K562 (cell line): ENCODE results near the gene RADX. TPM values are rescaled to one million over a fixed set of nuclear protein-coding genes. Genes with fewer than 3 reads are reported as not detected.

Experiments used
- ATAC-seq: fragments of 200-7000 bp; cut with Tn5 transposase; 3 replicates; pipeline ENCODE4 v1.9.1; 2020; ENCODE audit warnings: moderate library complexity
- BruUV-seq: library from RNA; stranded (reverse); fragments of 400-500 nt; replicated peaks from 2 replicates; lab custom pipeline; 2021; lab: Mats Ljungman, UMichigan
- CTCF ChIA-PET: fragments of 300-600 bp; formaldehyde crosslinking; extraction: SDS; loops from one replicate; lab custom pipeline; 2021; ENCODE audit warnings: low intra/inter-chr PET ratio; lab: Yijun Ruan, JAX
- POLR2A ChIA-PET: fragments of 300-600, 350-650 bp; sonication (Branson Sonifier 250); formaldehyde crosslinking; extraction: SDS; loops from one replicate; lab custom pipeline; 2021; ENCODE audit warnings: antibody characterized with exemption, inconsistent platforms; lab: Yijun Ruan, JAX
- DNase-seq, 4 experiments: peaks; one replicate each; pipeline versions ENCODE4 v3.0.0 to v3.0.0-alpha.2; 2011 to 2018; ENCODE audit warnings: low spot score in 3 of 4, mixed read lengths in 3 of 4; ENCODE audit errors: extremely low read depth in 1 of 4
- FAIRE-seq: peaks from 2 replicates; lab custom pipeline; 2011; peaks lifted over from hg19 to GRCh38; lab: Jason Lieb, UNC
- H2AFZ ChIP-seq: 2 replicates; pipeline ENCODE4 v1.6.0; 2011; ENCODE audit warnings: low read depth, low read length, control low read depth, inconsistent platforms
- H3K27ac ChIP-seq: fragments of 200-600 bp; 3 replicates; pipeline ENCODE4 v1.8.0; 2011; ENCODE audit warnings: low read depth, mild to moderate bottlenecking, control low read depth, inconsistent platforms, low read length, moderate library complexity, mixed read lengths; ENCODE audit errors: extremely low read depth
- H3K27me3 ChIP-seq, 2 experiments: fragments of 300-600 bp in 1 of 2; 2 replicates in 1 of 2; 3 replicates in 1 of 2; pipeline versions ENCODE4 v1.6.0 to v1.8.0; 2011; ENCODE audit warnings: inconsistent platforms in 2 of 2, low read length in 2 of 2, mild to moderate bottlenecking in 1 of 2, mixed read lengths in 1 of 2, moderate library complexity in 1 of 2; ENCODE audit not compliant: control insufficient read depth in 2 of 2, insufficient read depth in 2 of 2
- H3K36me3 ChIP-seq: fragments of 300-600 bp; 3 replicates; pipeline ENCODE4 v1.8.0; 2011; ENCODE audit warnings: mild to moderate bottlenecking, low read length, inconsistent platforms; ENCODE audit not compliant: control insufficient read depth, insufficient read depth
- H3K4me1 ChIP-seq, 2 experiments: fragments of 200-600 bp in 1 of 2; replicated peaks in 1 of 2; 2 replicates in 1 of 2; 3 replicates in 1 of 2; pipeline versions ENCODE4 v1.5.1 to v1.8.0; 2011; ENCODE audit warnings: inconsistent platforms in 2 of 2, low read length in 2 of 2, mild to moderate bottlenecking in 1 of 2, mixed read lengths in 1 of 2, moderate library complexity in 1 of 2; ENCODE audit not compliant: control insufficient read depth in 2 of 2, insufficient read depth in 2 of 2
- H3K4me2 ChIP-seq: 2 replicates; pipeline ENCODE4 v1.6.1; 2011; ENCODE audit warnings: low read length, control low read depth, inconsistent platforms, mixed read lengths; ENCODE audit not compliant: insufficient read depth
- H3K4me3 ChIP-seq: fragments of 200-600 bp; sonication (generic), shearing (Covaris generic); 2 replicates; pipeline ENCODE4 v1.5.1; 2016; ENCODE audit warnings: control low read depth, inconsistent platforms
- H3K79me2 ChIP-seq: fragments of 200-600 bp; 3 replicates; pipeline ENCODE4 v1.8.0; 2011; ENCODE audit warnings: low read length, inconsistent platforms; ENCODE audit not compliant: control insufficient read depth, insufficient read depth
- H3K9ac ChIP-seq, 2 experiments: 2 replicates each; pipeline versions ENCODE4 v1.6.0 to v1.6.1; 2011; ENCODE audit warnings: low read depth in 2 of 2, low read length in 2 of 2, control low read depth in 1 of 2, inconsistent platforms in 1 of 2, mild to moderate bottlenecking in 1 of 2, mixed read lengths in 1 of 2; ENCODE audit not compliant: insufficient read depth in 1 of 2
- H3K9me1 ChIP-seq: one replicate; pipeline ENCODE4 v1.6.0; 2011; ENCODE audit warnings: inconsistent platforms, mild to moderate bottlenecking, low read length, moderate library complexity; ENCODE audit not compliant: control insufficient read depth, insufficient read depth
- H3K9me3 ChIP-seq: replicated peaks from 2 replicates; pipeline ENCODE4 v1.5.1; 2011; ENCODE audit warnings: low read depth, low read length, inconsistent platforms; ENCODE audit not compliant: control insufficient read depth, insufficient read depth
- H4K20me1 ChIP-seq: replicated peaks from 2 replicates; pipeline ENCODE4 v1.6.1; 2011; ENCODE audit warnings: low read length, inconsistent platforms, mixed read lengths; ENCODE audit not compliant: control insufficient read depth, insufficient read depth
- ARID2 ChIP-seq: fragments of 450-650 bp; IDR thresholded peaks from 2 replicates; pipeline ENCODE4 v1.6.1; 2017; ENCODE audit warnings: antibody characterized with exemption, mild to moderate bottlenecking
- CBX2 ChIP-seq: fragments of 200-600 bp; sonication (generic); IDR thresholded peaks from one replicate; pipeline ENCODE4 v1.6.1; 2012; ENCODE audit warnings: mild to moderate bottlenecking, low read length, inconsistent platforms; ENCODE audit not compliant: insufficient read depth, poor library complexity, severe bottlenecking
- CTBP1 ChIP-seq: fragments of 450-650 bp; IDR thresholded peaks from 2 replicates; pipeline ENCODE4 v1.6.1; 2016; ENCODE audit warnings: borderline replicate concordance
- HDAC1 ChIP-seq, 2 experiments: fragments of 450-650 bp; IDR thresholded peaks; 2 replicates each; pipeline ENCODE4 v1.6.1; 2016 to 2017; ENCODE audit warnings: inconsistent platforms in 1 of 2, mild to moderate bottlenecking in 1 of 2, moderate library complexity in 1 of 2
- HNRNPUL1 ChIP-seq: fragments of 200-400 bp; formaldehyde crosslinking; IDR thresholded peaks from 2 replicates; pipeline ENCODE4 v1.6.1; 2017; ENCODE audit warnings: low read length
- JUND ChIP-seq, 2 experiments: IDR thresholded peaks; 2 replicates in 1 of 2; 3 replicates in 1 of 2; pipeline ENCODE4 v1.6.1; 2011; ENCODE audit warnings: borderline replicate concordance in 2 of 2, low read depth in 2 of 2, low read length in 2 of 2, improper control_type of control experiment in 1 of 2, missing biosample characterization in 1 of 2, missing genetic modification characterization in 1 of 2, missing genetic modification reagents in 1 of 2
- NELFE ChIP-seq: IDR thresholded peaks from 2 replicates; pipeline ENCODE4 v1.6.1; 2011; ENCODE audit warnings: mild to moderate bottlenecking; ENCODE audit not compliant: insufficient read depth, insufficient read length
- PCBP2 ChIP-seq: fragments of 200-400 bp; formaldehyde crosslinking; IDR thresholded peaks from 2 replicates; pipeline ENCODE4 v1.6.1; 2018; ENCODE audit warnings: low read length, low read depth, mild to moderate bottlenecking, moderate library complexity; ENCODE audit not compliant: poor library complexity, severe bottlenecking
- ZNF57 ChIP-seq: fragments of 450-650 bp; formaldehyde crosslinking; IDR thresholded peaks from 2 replicates; pipeline ENCODE4 v1.4.0; 2020; ENCODE audit warnings: mild to moderate bottlenecking, moderate library complexity
- ZNF79 ChIP-seq: fragments of 250-450 bp; sonication (Bioruptor Pico); IDR thresholded peaks from 2 replicates; pipeline ENCODE4 v1.4.0; 2020; ENCODE audit warnings: low read depth, mild to moderate bottlenecking, moderate library complexity
- WGBS: fragments of 100-300 bp; shearing (Covaris generic); methylation state at CpG from one replicate; pipeline ENCODE4 v1.1.6; 2016; ENCODE audit warnings: low coverage, mixed read lengths; ENCODE audit not compliant: insufficient coverage; ENCODE audit errors: missing lambda C conversion rate; 5-methylcytosine and 5-hydroxymethylcytosine counted together
- in situ Hi-C: fragments of 300-500 bp; cut with MboI; formaldehyde crosslinking; loops from 4 replicates; pipeline ENCODE4 v1.15.0; 2018; ENCODE audit warnings: inconsistent platforms, mixed read lengths
- intact Hi-C: fragments of 100-400 bp; cut with micrococcal nuclease; formaldehyde crosslinking; loops from 2 replicates; pipeline ENCODE4 v1.14.2; 2022
- polyA plus RNA-seq, 8 experiments: library from polyadenylated mRNA; depleted of rRNA in 4 of 8; stranded (reverse) in 5 of 8; unstranded in 3 of 8; fragments of >200 nt; fragmentation: Nextera tagmentation in 2 of 8; fragmentation: Illumina TruSeq in 1 of 8; extraction: Ambion mirVana in 2 of 8; extraction: Trizol in 1 of 8; gene quantifications; 2 replicates each; pipeline versions ENCODE4 v1.2.1 to v1.2.3, GENCODE V29; 2011 to 2014; ENCODE audit warnings: inconsistent platforms in 1 of 8, missing spikeins in 1 of 8
- total RNA-seq, 7 experiments: library from RNA; depleted of rRNA in 6 of 7; stranded (reverse); fragments of >200 nt in 6 of 7; fragmentation: Illumina TruSeq in 2 of 7; extraction: Trizol in 2 of 7; gene quantifications; 2 replicates each; pipeline versions ENCODE4 v1.2.1 to v1.2.3, GENCODE V29; 2011 to 2021; ENCODE audit warnings: low replicate concordance in 1 of 7
- TF ChIP-seq, protein P1 (sequence below): sonication (generic); formaldehyde crosslinking; IDR thresholded peaks from 2 replicates; pipeline ENCODE4 v1.8.1; 2023; ENCODE audit warnings: mild to moderate bottlenecking, missing genetic modification reagents

Gene RADX
- total and polyA plus RNA-seq, 9 of the 15 experiments (the other 6 are each of a cell fraction or from before 2014, with no cell fraction given), result 0.03 to 0.40 (median 0.12) TPM; not detected in 1

DNA sequence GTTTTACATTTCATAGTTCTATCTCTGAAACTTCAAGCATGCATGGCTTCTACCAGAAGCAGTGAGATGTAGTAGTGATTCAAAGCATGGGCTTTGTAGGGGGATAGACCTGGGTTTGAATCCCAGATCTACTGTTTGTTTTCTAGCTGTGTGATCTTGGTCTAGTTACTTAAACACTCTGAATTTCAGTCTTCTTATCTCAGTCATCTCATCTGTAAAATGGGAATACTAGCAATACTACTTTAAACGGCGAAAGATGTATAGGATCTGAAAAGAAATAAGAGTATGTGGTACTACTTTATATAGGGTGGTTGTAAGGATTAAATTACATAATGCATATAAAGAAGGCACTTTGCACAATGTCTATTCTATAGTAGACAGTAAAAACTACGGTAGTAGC is 94.7 kb downstream of the RADX start:
- H3K9me3 ChIP-seq, result no peaks in the 10 kb centered on the region
- H3K9ac ChIP-seq, result no peak overlapping the region
- H4K20me1 ChIP-seq, result no peaks in the 10 kb centered on the region
- H2AFZ ChIP-seq, result no peak overlapping the region
- ChIA-PET CTCF (no interaction called here), POLR2A (no interaction called here)
- DNase-seq (no peak), FAIRE-seq (no peak), ATAC-seq (no peak)
- H3K9me1 ChIP-seq, result no peaks in the 10 kb centered on the region
- no peak for TF ChIP-seq JUND (IDR thresholded peaks at IDR 0.05; ENCODE audit: borderline replicate concordance, low read depth, low read length)
- TF ChIP-seq JUND (tag; IDR thresholded peaks at IDR 0.05; ENCODE audit: borderline replicate concordance, low read depth, low read length), result no peak
- TF ChIP-seq, protein P1, sequence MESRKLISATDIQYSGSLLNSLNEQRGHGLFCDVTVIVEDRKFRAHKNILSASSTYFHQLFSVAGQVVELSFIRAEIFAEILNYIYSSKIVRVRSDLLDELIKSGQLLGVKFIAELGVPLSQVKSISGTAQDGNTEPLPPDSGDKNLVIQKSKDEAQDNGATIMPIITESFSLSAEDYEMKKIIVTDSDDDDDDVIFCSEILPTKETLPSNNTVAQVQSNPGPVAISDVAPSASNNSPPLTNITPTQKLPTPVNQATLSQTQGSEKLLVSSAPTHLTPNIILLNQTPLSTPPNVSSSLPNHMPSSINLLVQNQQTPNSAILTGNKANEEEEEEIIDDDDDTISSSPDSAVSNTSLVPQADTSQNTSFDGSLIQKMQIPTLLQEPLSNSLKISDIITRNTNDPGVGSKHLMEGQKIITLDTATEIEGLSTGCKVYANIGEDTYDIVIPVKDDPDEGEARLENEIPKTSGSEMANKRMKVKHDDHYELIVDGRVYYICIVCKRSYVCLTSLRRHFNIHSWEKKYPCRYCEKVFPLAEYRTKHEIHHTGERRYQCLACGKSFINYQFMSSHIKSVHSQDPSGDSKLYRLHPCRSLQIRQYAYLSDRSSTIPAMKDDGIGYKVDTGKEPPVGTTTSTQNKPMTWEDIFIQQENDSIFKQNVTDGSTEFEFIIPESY, result no peak
- TF ChIP-seq CTBP1, result no peak
- TF ChIP-seq HNRNPUL1, result no peak
- no peak for TF ChIP-seq HDAC1 (IDR thresholded peaks at IDR 0.05)
- no peak for TF ChIP-seq ARID2
- no peak for TF ChIP-seq ZNF57
- TF ChIP-seq PCBP2, result no peak
- TF ChIP-seq ZNF79 (CRISPR knock-in tag), result no peak
- TF ChIP-seq CBX2, result no peak
- TF ChIP-seq NELFE, result no peak
- H3K4me1 ChIP-seq, result no peaks in the 10 kb centered on the region
- no peaks in the 10 kb centered on the region for H3K27me3 ChIP-seq
- in situ Hi-C loops (no loop called here), intact Hi-C loops (no loop called here)
- H3K27ac ChIP-seq, result no peak overlapping the region
- no TSS peak for BruUV-seq
- no peak overlapping the region for H3K4me3 ChIP-seq
- no peak overlapping the region for H3K4me2 ChIP-seq
- no peaks in the 10 kb centered on the region for H3K79me2 ChIP-seq
- WGBS, result 3% methylated on average over 3 of the region's 3 CpGs
- H3K36me3 ChIP-seq, result no peaks in the 10 kb centered on the region
